ENCODE data around the gene GYPA. TPM values are rescaled to one million over a fixed set of nuclear protein-coding genes. Genes with fewer than 3 reads are reported as not detected.
"Not testable (repeated sequence)": the region's sequence is repeated elsewhere in the genome, so short reads cannot be mapped to it uniquely, and the experiment has no call there.

The GYPA gene
- polyA plus RNA-seq, 1 donor = 4.3 TPM

- not testable (repeated sequence) for DNase-seq
Observed at GRCh38 chr4:144128709-144129320, 11.7 kb downstream of the GYPA start.

GRCh38 chr4:144125109-144125508, 15.4 kb downstream of the GYPA start:
- not testable (repeated sequence) for DNase-seq

GRCh38 chr4:144123982-144124635, 16.4 kb downstream of the GYPA start:
- not testable (repeated sequence) for DNase-seq

GRCh38 chr4:144123269-144123668, 17.2 kb downstream of the GYPA start:
- DNase-seq = not testable (repeated sequence)

- DNase-seq = not testable (repeated sequence)
Observed at GRCh38 chr4:144119752-144120151, 20.8 kb downstream of the GYPA start.

- DNase-seq = no peak
Observed at GRCh38 chr4:144115519-144115918, 25.0 kb downstream of the GYPA start.

GRCh38 chr4:144113546-144113945, 27.0 kb downstream of the GYPA start:
- DNase-seq = no peak

- no peak for DNase-seq
Observed at GRCh38 chr4:144104509-144105130, 35.9 kb downstream of the GYPA start.

- not testable (repeated sequence) for DNase-seq
Observed at GRCh38 chr4:144097776-144098175, 42.7 kb downstream of the GYPA start.

- DNase-seq = not testable (repeated sequence)
Observed at GRCh38 chr4:144093995-144094394, 46.5 kb downstream of the GYPA start.

- DNase-seq = not testable (repeated sequence)
Observed at GRCh38 chr4:144091181-144091580, 49.3 kb downstream of the GYPA start.

- DNase-seq = no peak
Observed at GRCh38 chr4:144090744-144091143, 49.8 kb downstream of the GYPA start.

- not testable (repeated sequence) for DNase-seq
Observed at GRCh38 chr4:144082053-144082452, 58.5 kb downstream of the GYPA start.

GRCh38 chr4:144080135-144080534, 60.4 kb downstream of the GYPA start:
- DNase-seq = not testable (repeated sequence)

GRCh38 chr4:144078746-144079145, 61.8 kb downstream of the GYPA start:
- DNase-seq = not testable (repeated sequence)

GRCh38 chr4:144061556-144061955, 79.0 kb downstream of the GYPA start:
- not testable (repeated sequence) for DNase-seq

GRCh38 chr4:144060234-144060859, 80.2 kb downstream of the GYPA start:
- DNase-seq = not testable (repeated sequence)

Other genes starting within 250 kb of the GYPA start
- 2.6 TPM for gene GYPE, start 235.2 kb downstream of the GYPA start, polyA plus RNA-seq (ENCODE audit: insufficient read length)
- gene GYPB, start 121.3 kb downstream of the GYPA start, polyA plus RNA-seq (ENCODE audit: insufficient read length) = 3.0 TPM

All from hindlimb muscle (tissue), 1 donor.